GM21390 (cell line): ENCODE results near the gene TAF7.
"Not testable (repeated sequence)": the region's sequence is repeated elsewhere in the genome, so short reads cannot be mapped to it uniquely, and the experiment has no call there.

ENCODE experiments used
- ATAC-seq: cut with Tn5 transposase; IDR thresholded peaks from one replicate; pipeline ENCODE4 v1.9.1; 2021; ENCODE audit not compliant: unreplicated experiment

TAF7 gene, protein sequence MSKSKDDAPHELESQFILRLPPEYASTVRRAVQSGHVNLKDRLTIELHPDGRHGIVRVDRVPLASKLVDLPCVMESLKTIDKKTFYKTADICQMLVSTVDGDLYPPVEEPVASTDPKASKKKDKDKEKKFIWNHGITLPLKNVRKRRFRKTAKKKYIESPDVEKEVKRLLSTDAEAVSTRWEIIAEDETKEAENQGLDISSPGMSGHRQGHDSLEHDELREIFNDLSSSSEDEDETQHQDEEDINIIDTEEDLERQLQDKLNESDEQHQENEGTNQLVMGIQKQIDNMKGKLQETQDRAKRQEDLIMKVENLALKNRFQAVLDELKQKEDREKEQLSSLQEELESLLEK

DNA sequence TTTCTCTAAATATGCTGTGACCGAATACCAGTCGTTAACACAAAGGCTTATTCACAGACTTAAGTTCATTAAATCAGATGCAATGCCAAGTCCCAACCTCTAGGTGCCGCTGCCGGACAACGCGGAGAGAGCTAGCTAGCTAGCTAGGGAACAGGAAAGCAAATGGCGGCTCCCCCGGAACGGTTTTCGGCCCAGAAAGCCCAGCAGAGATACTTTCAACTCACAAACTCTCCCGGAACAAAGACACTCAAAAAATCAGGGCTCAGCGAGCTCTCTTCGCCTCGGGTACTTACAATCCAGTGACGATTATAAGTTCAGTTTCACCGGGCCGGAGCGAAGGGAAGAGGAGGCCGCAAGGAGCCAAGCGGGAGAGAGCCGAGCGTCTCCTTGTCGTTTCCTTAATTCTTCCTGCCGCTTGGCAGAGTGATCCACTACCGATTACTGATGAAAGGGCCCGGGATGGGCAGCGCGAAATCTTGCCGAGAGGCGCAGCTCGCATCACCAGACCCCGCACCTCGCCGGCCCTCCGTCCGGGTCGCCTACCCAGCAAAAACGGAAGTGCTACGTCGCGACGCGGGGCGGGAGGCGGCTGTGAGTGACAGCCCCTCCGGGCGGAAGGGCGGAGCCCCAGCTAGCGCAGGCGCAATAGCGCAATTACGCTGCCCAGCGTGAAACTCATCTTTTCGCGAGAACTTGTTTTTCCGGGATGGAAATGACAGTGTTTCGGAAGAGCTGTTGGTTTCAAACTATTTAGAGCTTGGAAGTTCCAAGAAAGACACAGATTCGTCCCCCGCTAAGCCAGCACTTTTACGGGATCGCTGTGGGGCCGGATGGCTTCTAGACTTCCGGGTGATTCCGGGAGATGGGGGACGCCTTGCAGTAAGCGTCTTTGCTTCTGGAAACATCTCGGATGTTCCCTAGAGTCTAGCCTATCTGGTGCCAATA, at the start of gene TAF7:
Gene TAF7 (minus strand): TSS at position 560 of the 945 bp plus-strand sequence. CDS start 740 bp downstream, outside the sequence.
- ATAC-seq, result peak; percentile 93

DNA sequence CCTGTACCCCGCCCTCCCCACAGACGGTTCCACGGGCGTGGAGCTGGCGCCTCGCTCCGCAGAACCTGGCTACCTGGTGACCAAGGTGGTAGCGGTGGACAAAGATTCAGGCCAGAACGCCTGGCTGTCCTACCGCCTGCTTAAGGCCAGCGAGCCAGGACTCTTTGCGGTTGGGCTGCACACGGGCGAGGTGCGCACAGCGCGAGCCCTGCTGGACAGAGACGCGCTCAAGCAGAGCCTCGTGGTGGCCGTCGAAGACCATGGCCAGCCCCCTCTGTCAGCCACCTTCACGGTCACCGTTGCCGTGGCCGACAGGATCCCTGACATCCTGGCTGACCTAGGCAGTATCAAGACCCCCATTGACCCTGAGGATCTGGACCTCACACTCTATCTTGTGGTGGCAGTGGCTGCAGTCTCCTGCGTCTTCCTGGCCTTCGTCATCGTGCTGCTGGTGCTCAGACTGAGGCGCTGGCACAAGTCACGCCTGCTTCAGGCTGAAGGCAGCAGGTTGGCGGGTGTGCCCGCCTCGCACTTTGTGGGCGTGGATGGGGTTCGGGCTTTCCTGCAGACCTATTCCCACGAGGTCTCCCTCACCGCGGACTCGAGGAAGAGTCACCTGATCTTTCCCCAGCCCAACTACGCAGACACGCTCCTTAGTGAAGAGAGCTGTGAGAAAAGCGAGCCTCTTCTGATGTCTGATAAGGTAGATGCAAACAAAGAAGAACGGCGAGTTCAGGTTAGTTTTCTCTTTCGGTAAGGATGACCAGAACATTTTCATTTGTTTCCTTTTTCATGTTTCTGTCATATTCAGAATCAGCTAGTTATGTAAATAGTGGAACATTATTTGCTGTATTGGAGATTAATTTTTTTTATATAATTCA, 45.7 kb upstream of the TAF7 start:
- ATAC-seq, result no peak

DNA sequence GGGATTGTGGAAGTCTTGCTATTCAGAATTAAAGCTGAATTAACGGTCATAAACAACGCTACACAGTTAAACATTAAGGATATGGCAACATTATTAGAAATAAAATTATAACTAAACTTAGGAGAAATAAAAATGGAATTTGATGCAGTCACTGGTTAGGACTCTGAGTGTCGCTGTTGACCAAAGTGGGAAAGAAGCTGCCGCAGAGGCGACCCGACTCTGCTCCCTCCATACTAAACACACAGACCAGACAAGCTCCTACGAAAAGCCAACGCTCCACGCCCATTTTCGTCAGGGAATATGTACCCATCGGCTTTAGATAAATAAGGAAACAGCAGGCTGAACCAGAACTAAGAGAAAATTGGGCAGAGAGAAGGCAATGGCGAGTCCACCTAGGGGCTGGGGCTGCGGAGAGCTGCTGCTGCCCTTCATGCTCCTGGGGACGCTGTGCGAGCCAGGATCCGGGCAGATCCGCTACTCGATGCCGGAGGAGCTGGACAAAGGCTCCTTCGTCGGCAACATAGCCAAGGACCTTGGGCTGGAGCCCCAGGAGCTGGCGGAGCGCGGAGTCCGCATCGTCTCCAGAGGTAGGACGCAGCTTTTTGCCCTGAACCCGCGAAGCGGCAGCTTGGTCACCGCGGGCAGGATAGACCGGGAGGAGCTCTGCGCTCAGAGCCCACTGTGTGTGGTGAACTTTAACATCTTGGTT, 43.5 kb upstream of the TAF7 start, which contains the start of gene PCDHGA5:
Gene PCDHGA5 (plus strand): TSS at position 211 of the 709 bp plus-strand sequence. CDS start 169 bp downstream, at position 380.
- no peak for ATAC-seq

- no peak for ATAC-seq
Measured at GRCh38 chr5:141362719-141363118, 42.1 kb upstream of the TAF7 start.

DNA sequence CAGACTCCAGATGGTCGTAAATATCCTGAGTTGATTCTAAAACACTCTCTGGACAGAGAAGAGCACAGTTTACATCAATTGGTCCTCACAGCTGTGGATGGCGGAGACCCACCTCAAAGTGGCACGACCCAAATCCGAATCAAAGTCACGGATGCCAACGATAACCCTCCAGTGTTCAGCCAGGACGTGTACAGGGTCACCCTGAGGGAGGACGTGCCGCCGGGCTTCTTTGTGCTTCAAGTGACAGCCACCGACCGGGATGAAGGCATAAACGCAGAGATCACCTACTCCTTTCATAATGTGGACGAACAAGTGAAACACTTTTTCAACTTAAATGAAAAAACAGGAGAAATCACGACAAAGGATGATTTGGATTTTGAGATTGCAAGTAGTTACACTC, 40.1 kb upstream of the TAF7 start:
- ATAC-seq, result no peak

DNA sequence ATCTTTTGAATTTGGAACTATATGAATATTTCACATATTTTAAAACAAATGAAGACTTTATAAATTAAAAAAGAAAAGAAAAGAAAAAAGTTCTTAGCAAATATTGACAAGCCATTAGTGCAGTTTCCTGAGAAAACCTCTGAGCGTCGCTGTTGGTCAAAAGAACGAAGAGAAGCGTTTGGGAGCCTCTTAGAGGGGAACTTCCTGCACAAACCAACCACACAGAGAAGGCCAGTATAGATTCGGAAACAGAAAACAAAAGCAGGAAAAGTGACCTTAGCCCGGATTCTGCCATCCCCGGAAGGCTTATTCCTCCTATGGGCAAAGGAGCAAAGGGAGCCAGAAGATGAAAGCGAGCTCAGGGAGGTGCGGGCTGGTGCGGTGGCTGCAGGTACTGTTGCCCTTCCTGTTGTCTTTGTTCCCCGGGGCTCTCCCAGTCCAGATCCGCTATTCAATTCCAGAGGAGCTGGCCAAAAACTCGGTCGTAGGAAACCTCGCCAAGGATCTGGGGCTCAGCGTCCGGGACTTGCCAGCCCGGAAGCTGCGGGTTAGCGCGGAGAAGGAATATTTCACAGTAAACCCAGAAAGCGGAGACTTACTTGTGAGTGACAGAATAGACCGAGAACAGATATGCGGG, 39.3 kb upstream of the TAF7 start, which contains the start of gene PCDHGB2:
Gene PCDHGB2 (plus strand): TSS at position 205 of the 637 bp plus-strand sequence. CDS start 142 bp downstream, at position 347.
- no peak for ATAC-seq

- ATAC-seq, result no peak
Measured at GRCh38 chr5:141356950-141357349, 36.4 kb upstream of the TAF7 start.

GRCh38 chr5:141356133-141356532, 35.5 kb upstream of the TAF7 start:
- ATAC-seq, result no peak

GRCh38 chr5:141355641-141356040, 35.1 kb upstream of the TAF7 start:
- no peak for ATAC-seq

DNA sequence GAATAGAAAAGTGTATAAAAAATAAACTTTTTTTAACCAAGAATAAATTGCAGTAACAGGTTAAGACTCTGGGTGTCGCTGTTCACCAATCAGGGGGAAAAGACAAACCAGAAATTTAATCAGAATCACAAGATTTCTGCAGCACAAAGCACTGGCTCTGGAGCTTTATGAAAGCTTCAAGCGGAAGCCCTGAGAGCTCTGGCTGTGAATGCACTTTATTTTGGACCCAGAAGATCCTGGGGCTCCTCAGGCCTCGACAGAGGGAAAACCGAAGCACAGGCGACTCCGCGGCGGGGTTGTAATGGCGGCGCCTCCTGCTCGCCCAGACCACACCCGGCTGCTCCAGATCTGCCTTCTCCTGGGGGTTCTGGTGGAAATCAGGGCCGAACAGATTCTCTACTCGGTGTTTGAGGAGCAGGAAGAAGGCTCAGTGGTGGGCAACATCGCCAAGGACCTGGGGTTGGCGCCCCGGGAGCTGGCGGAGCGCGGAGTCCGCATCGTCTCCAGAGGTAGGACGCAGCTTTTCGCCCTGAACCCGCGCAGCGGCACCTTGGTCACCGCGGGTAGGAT, 34.4 kb upstream of the TAF7 start, which contains the start of gene PCDHGA4:
Gene PCDHGA4 (plus strand): TSS at position 122 of the 570 bp plus-strand sequence. CDS start 87 bp downstream, at position 209.
- no peak for ATAC-seq

DNA sequence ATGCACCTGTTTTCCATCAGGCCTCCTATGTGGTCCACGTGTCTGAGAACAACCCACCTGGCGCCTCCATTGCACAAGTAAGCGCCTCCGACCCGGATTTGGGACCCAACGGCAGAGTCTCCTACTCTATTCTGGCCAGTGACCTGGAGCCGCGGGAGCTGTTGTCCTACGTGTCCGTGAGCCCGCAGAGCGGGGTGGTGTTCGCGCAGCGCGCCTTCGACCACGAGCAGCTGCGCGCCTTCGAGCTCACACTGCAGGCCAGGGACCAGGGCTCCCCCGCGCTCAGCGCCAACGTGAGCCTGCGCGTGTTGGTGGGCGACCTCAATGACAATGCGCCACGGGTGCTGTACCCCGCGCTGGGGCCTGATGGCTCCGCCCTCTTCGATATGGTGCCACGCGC, 31.0 kb upstream of the TAF7 start:
- no peak for ATAC-seq

DNA sequence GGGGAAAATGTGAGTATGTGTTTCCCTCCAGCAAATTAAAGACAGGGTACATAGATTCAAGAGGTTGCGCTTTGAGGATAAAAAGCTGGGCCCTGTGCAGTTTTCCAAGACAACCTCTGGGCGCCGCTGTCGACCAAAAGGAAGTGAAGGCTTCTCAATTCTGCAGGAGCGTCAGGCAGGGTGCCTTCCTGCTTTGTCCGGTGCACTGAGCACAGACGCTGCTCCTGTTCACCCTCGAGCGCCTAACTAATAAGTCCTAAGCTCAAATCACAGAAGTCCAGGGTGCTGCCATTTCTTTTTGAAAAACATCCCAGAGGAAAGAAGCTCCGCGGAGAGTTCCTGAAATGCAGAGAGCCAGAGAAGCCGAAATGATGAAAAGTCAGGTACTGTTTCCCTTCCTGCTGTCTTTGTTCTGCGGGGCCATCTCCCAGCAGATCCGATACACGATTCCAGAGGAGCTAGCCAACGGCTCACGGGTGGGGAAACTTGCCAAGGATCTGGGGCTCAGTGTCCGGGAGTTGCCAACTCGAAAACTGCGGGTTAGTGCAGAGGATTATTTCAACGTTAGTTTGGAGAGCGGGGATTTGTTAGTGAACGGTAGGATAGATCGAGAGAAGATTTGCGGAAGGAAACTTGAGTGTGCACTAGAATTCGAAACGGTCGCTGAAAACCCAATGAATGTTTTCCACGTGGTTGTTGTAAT, 29.5 kb upstream of the TAF7 start, which contains the start of gene PCDHGB1:
Gene PCDHGB1 (plus strand): TSS at position 183 of the 703 bp plus-strand sequence. CDS start 162 bp downstream, at position 345.
- peak; percentile 71 for ATAC-seq

- not testable (repeated sequence) for ATAC-seq
Measured at GRCh38 chr5:141346017-141346416, 25.4 kb upstream of the TAF7 start.

DNA sequence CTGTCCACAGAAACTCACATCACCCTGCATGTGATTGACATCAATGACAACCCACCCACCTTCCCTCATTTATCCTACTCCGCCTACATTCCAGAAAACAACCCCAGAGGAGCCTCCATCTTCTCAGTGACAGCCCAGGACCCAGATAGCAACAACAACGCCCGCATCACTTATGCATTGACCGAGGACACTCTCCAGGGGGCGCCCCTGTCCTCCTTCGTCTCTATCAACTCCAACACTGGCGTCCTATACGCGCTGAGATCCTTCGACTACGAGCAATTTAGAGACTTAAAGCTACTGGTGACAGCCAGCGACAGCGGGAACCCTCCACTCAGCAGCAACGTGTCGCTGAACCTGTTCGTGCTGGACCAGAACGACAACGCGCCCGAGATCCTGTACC, 24.7 kb upstream of the TAF7 start:
- no peak for ATAC-seq

- ATAC-seq, result no peak
Measured at GRCh38 chr5:141343953-141344463, 23.4 kb upstream of the TAF7 start.

GRCh38 chr5:141343242-141343952, 22.8 kb upstream of the TAF7 start, which contains the start of gene PCDHGA3:
Gene PCDHGA3, plus strand, starts transcription at chr5:141343829. Its CDS starts 205 bp downstream, at chr5:141344034.
- no peak for ATAC-seq

DNA sequence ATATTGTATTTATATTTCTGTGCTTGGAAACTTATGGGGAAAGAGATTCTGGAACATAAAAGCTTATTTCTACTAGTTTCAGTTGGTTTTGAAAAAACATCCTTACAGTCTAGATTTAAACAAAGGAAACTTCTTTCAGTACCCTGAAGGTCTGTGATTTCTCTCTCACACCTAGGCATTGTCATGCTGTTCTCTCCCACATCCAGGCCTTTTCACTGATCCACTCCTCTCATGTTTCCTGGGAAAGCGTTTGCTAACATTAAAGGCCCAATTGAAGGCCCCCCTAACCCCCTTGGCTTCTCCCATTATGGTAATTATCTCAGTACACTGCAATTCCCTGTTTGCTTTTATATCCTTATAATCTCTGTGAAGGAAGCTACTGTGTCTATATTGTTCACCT, 22.2 kb upstream of the TAF7 start:
- ATAC-seq, result no peak
